Measurements from ENCODE around the gene GSC.
"Not testable (repeated sequence)": the region's sequence is repeated elsewhere in the genome, so short reads cannot be mapped to it uniquely, and the experiment has no call there.

The GSC gene

DNA sequence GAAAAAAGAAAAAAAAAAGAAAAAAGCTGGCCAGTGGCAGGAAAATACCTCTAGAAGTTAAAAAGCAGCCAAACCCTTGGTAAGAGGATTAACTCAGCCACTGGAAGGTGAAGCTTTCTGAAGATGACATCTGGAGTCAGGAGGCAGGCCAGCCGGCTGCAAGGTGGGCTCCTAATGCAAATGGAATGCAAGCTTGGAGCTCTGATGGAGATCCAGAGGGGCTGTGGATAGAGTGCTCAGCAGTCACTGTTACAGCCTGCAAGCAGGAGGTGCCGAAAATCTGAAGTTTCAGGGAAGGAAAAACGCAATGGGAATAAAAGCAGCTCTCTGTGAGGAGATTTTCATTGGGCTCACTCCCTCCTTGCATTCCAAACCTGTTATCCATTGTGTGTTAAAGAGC is 41.0 kb downstream of the GSC start:
- H3K27me3 ChIP-seq, result peaks cover 0 to 3% of the 10 kb centered on the region in 2 donors
- no peak overlapping the region for H3K4me3 ChIP-seq
- no peaks in the 10 kb centered on the region for H3K4me1 ChIP-seq
- TF ChIP-seq, protein P1, sequence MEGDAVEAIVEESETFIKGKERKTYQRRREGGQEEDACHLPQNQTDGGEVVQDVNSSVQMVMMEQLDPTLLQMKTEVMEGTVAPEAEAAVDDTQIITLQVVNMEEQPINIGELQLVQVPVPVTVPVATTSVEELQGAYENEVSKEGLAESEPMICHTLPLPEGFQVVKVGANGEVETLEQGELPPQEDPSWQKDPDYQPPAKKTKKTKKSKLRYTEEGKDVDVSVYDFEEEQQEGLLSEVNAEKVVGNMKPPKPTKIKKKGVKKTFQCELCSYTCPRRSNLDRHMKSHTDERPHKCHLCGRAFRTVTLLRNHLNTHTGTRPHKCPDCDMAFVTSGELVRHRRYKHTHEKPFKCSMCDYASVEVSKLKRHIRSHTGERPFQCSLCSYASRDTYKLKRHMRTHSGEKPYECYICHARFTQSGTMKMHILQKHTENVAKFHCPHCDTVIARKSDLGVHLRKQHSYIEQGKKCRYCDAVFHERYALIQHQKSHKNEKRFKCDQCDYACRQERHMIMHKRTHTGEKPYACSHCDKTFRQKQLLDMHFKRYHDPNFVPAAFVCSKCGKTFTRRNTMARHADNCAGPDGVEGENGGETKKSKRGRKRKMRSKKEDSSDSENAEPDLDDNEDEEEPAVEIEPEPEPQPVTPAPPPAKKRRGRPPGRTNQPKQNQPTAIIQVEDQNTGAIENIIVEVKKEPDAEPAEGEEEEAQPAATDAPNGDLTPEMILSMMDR (IDR thresholded peaks at IDR 0.05), result no peak
- no peaks in the 10 kb centered on the region for H3K9me3 ChIP-seq
- H3K27ac ChIP-seq, result no peak overlapping the region
- H3K36me3 ChIP-seq, result no peaks in the 10 kb centered on the region
- intact Hi-C loops (cut with DNase I; ENCODE audit: low total_unique reads), result no loop called here
- DNase-seq, result no peak

DNA sequence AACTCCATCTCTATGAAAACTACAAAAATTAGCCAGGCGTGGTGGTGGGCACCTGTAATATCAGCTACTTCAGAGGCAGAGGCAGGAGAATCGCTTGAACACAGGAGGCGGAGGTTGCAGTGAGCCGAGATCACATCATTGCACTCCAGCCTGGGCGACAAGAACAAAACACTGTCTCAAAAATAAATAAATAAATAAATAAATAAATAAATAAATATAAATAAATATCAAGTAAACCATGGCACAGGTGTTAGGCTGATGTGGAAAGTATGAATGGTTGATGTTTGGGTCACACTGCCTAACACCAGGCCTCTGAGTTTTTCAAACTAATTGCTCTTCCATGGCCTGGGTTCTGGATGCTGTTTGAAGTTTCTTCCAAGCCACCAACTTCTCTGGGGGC is 41.5 kb downstream of the GSC start:
- H3K27ac ChIP-seq; H3K9me3 ChIP-seq; intact Hi-C loops (cut with DNase I; ENCODE audit: low total_unique reads); H3K36me3 ChIP-seq; DNase-seq; H3K4me3 ChIP-seq; H3K4me1 ChIP-seq; H3K27me3 ChIP-seq: not testable (repeated sequence)

DNA sequence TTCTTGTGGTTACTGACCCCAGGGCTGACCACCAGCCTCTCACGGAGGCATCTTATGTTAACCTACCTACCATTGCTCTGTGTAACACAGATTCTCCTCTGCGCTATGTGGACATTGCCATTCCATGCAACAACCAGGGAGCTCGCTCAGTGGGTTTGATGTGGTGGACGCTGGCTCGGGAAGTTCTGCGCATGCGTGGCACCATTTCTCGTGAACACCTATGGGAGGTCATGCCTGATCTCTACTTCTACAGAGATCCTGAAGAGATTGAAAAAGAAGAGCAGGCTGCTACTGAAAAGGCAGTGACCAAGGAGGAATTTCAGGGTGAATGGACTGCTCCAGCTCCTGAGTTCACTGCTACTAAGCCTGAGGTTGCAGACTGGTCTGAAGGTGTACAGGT is 43.3 kb downstream of the GSC start:
- H3K4me3 ChIP-seq; H3K4me1 ChIP-seq; DNase-seq; intact Hi-C loops (cut with DNase I; ENCODE audit: low total_unique reads); H3K27me3 ChIP-seq; H3K27ac ChIP-seq; H3K9me3 ChIP-seq; H3K36me3 ChIP-seq: not testable (repeated sequence)

DNA sequence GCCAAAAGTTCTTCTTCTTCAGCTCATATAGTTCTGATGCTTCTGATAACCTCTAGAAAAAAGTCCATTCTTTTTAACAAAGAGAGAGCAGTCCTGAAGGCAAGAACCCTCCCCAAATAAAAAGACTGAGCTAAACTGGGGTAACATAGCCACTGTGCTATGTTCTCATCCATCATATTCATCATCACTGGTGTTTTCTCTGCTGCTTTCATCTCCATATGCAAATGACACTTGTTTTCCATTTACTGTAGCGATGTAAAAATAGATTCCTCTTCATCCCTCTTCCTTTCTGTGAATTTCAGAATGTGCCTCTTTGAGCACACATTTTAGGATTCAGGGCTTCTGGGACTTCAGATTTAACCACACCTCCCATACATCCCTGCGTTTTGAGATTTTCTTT is 44.9 kb downstream of the GSC start:
- Histone ChIP-seq H3K4me3 (no peak overlapping the region), H3K27ac (no peak overlapping the region), H3K9me3 (no peaks in the 10 kb centered on the region), H3K36me3 (no peaks in the 10 kb centered on the region), H3K27me3 (no peaks in the 10 kb centered on the region), H3K4me1 (no peaks in the 10 kb centered on the region)
- DNase-seq, result no peak
- TF ChIP-seq, protein P1 (IDR thresholded peaks at IDR 0.05), result no peak
- intact Hi-C loops (cut with DNase I; ENCODE audit: low total_unique reads), result no loop called here

DNA sequence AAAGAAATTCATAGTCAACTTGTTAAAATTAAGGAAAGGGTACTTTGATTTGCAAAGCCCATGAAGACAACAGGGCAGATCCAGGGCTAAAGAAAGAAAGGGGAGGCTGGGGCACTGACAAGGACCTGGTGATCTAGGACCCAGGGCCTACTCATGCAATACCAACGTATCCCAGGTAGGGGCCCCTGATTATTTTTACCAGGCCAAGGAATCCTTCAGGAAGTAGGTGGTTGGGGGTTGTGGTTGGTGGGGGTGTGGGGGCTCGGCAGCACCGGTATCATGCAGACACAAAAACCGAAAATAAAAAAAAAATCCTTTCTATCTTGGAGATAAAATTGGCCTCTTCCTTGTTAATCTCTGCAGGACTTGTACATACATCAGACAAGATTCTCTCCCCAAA is 47.5 kb downstream of the GSC start:
- intact Hi-C loops (cut with DNase I; ENCODE audit: low total_unique reads), result no loop called here
- no peaks in the 10 kb centered on the region for H3K36me3 ChIP-seq
- H3K9me3 ChIP-seq, result no peaks in the 10 kb centered on the region
- no peak for DNase-seq
- H3K4me3 ChIP-seq, result no peak overlapping the region
- no peaks in the 10 kb centered on the region for H3K4me1 ChIP-seq
- no peaks in the 10 kb centered on the region for H3K27me3 ChIP-seq
- no peak overlapping the region for H3K27ac ChIP-seq
- TF ChIP-seq, protein P1 (IDR thresholded peaks at IDR 0.05), result no peak
